Ascending aorta (tissue), 2 donors: Measurements from ENCODE around the gene ST6GAL2. TPM values are rescaled to one million over a fixed set of nuclear protein-coding genes. Genes with fewer than 3 reads are reported as not detected.

Source experiments
- DNase-seq, 2 donors: peaks; one replicate each; pipeline ENCODE4 v3.0.0-alpha.2; 2019; ENCODE audit warnings: low spot score in 2 of 2
- H3K27ac ChIP-seq, 2 donors: fragments of 200-600 bp; sonication (generic); one replicate each; pipeline ENCODE4 v1.5.1; 2016 to 2017; ENCODE audit warnings: mild to moderate bottlenecking in 1 of 2
- H3K27me3 ChIP-seq: fragments of 200-600 bp; sonication (generic); one replicate; pipeline ENCODE4 v1.5.1; 2017
- H3K36me3 ChIP-seq, 2 donors: fragments of 200-600 bp; sonication (generic); one replicate each; pipeline ENCODE4 v1.5.1; 2016
- H3K4me1 ChIP-seq, 2 donors: fragments of 200-600 bp; sonication (generic); one replicate each; pipeline ENCODE4 v1.5.1; 2016 to 2017; ENCODE audit warnings: mild to moderate bottlenecking in 1 of 2
- H3K4me3 ChIP-seq, 2 donors: fragments of 200-600 bp; sonication (generic); one replicate each; pipeline ENCODE4 v1.5.1; 2016 to 2017; ENCODE audit warnings: mild to moderate bottlenecking in 1 of 2
- H3K9me3 ChIP-seq, 2 donors: fragments of 200-600 bp; sonication (generic); one replicate each; pipeline ENCODE4 v1.5.1; 2016
- CTCF ChIP-seq, 3 experiments: fragments of 200-600 bp in 2 of 3; fragments of 450-650 bp in 1 of 3; sonication (generic) in 2 of 3; IDR thresholded peaks; one replicate each; pipeline ENCODE4 v1.5.1; 2016 to 2019; ENCODE audit warnings: antibody characterized with exemption in 3 of 3, mild to moderate bottlenecking in 1 of 3, moderate library complexity in 1 of 3
- intact Hi-C: fragments of 100-400 bp; cut with DNase I; formaldehyde crosslinking; loops from one replicate; pipeline ENCODE4 v1.15.1; 2023
- total RNA-seq: library from RNA; depleted of rRNA; stranded (reverse); fragments of >200 nt; gene quantifications from one replicate; pipeline ENCODE4 v1.1.0, GENCODE V29; 2016

Gene ST6GAL2
- total RNA-seq, 1 donor from 2014 or later, result 55.5 TPM

DNA sequence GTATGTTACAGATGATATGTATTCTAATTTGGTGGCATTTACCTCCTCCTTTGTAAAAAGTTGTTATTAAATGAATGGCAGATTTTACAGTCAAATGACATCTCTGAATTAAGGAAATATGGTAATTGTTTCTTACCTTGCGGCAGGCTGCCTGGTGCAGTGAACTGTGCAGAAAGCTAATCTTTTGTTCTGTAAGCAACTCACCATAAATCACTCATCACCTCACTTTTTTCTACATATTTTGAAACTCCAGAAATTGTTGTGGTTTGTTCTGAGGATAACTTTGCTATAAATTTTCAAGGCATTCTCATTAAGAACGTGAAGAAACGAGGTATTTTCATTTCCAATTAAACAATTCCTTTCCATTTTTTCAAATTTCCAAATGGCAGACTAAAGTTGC lies 52.7 kb downstream of the ST6GAL2 start:
- Histone ChIP-seq H3K9me3 (no peaks in the 10 kb centered on the region), H3K4me1 (peaks cover 0 to 3% of the 10 kb centered on the region in 2 donors), H3K36me3 (peaks cover 14 to 30% of the 10 kb centered on the region in 2 donors), H3K27me3 (no peaks in the 10 kb centered on the region), H3K27ac (no peak overlapping the region), H3K4me3 (no peak overlapping the region)
- intact Hi-C loops, result no loop called here
- DNase-seq, result no peak
- no peak for TF ChIP-seq CTCF (IDR thresholded peaks at IDR 0.05)

- intact Hi-C loops, result no loop called here
- H3K27me3 ChIP-seq, result no peaks in the 10 kb centered on the region
- TF ChIP-seq CTCF (IDR thresholded peaks at IDR 0.05), result no peak
- H3K27ac ChIP-seq, result peak overlapping the region in 1 of 2 donors; percentile 60
- H3K4me1 ChIP-seq, result peaks cover 3 to 4% of the 10 kb centered on the region in 2 donors
- no peaks in the 10 kb centered on the region for H3K9me3 ChIP-seq
- H3K36me3 ChIP-seq, result peaks cover 14 to 31% of the 10 kb centered on the region in 2 donors
- H3K4me3 ChIP-seq, result no peak overlapping the region
- DNase-seq, result no peak
These were observed 54.0 kb downstream of the ST6GAL2 start for GRCh38 chr2:106831816-106832569.

GRCh38 chr2:106831241-106831640 lies 54.7 kb downstream of the ST6GAL2 start:
- intact Hi-C loops, result no loop called here
- Histone ChIP-seq H3K4me3 (no peak overlapping the region), H3K9me3 (no peaks in the 10 kb centered on the region), H3K4me1 (peaks cover 3 to 4% of the 10 kb centered on the region in 2 donors), H3K36me3 (peaks cover 15 to 37% of the 10 kb centered on the region in 2 donors), H3K27ac (peak overlapping the region; percentile 39 to 60), H3K27me3 (no peaks in the 10 kb centered on the region)
- no peak for DNase-seq
- TF ChIP-seq CTCF (IDR thresholded peaks at IDR 0.05), result no peak

DNA sequence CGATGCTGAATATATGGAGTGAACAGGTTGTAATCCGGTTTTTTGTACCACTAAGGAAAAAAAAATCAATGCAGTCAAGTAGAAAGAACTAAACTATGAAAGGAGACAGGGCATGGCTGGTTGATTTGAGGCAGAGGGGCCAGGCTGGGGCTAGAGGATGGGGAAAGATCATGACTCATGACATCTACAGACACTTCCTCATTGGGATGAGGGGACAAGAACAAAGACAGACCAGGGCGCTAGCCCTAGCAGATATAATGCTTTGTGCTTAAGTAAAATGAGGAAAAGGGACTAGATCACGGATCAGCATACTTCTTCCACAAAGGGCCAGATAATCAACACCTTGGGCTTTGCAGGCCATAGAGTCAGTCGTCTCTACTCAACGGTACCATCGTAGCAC lies 55.8 kb downstream of the ST6GAL2 start:
- TF ChIP-seq CTCF (IDR thresholded peaks at IDR 0.05), result no peak
- no peak for DNase-seq
- H3K36me3 ChIP-seq, result peaks cover 23 to 47% of the 10 kb centered on the region in 2 donors
- intact Hi-C loops, result no loop called here
- H3K9me3 ChIP-seq, result no peaks in the 10 kb centered on the region
- H3K27me3 ChIP-seq, result no peaks in the 10 kb centered on the region
- no peak overlapping the region for H3K4me3 ChIP-seq
- peak overlapping the region; percentile 15 to 22 for H3K27ac ChIP-seq
- H3K4me1 ChIP-seq, result peaks cover 3 to 4% of the 10 kb centered on the region in 2 donors

DNA sequence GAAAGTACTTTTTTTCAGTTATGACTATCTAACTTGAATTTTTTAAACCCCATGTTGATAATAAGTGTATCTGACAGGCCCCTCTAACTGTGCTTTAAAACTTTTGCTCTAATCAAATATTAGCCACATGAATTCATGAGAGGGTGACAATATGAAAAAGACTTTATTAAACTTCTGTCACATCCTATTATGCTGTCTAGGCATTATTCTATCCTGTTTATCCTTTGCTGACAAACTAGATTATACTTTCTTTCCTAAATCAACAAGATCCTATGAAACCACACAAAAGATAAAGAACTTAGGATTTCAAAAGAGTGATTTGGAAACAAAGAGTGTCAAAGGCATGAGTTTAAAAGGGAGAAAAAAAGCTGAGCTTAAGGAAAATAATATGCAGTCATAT lies 57.8 kb downstream of the ST6GAL2 start:
- DNase-seq, result no peak
- H3K4me3 ChIP-seq, result no peak overlapping the region
- peak overlapping the region; percentile 42 to 67 for H3K27ac ChIP-seq
- H3K9me3 ChIP-seq, result no peaks in the 10 kb centered on the region
- TF ChIP-seq CTCF (IDR thresholded peaks at IDR 0.05), result no peak
- H3K4me1 ChIP-seq, result peaks cover 0 to 4% of the 10 kb centered on the region in 2 donors
- intact Hi-C loops, result no loop called here
- peaks cover 28 to 53% of the 10 kb centered on the region in 2 donors for H3K36me3 ChIP-seq
- no peaks in the 10 kb centered on the region for H3K27me3 ChIP-seq
